Gastroesophageal sphincter (tissue), 4 donors: ENCODE results near the gene CDK14. TPM values are rescaled to one million over a fixed set of nuclear protein-coding genes. Genes with fewer than 3 reads are reported as not detected.
"Not testable (repeated sequence)": the region's sequence is repeated elsewhere in the genome, so short reads cannot be mapped to it uniquely, and the experiment has no call there.

ENCODE experiments used
- ATAC-seq: fragments of 150-250 bp; one replicate; pipeline ENCODE4 v1.9.1; 2016; ENCODE audit warnings: mild to moderate bottlenecking, moderate library complexity
- H3K27ac ChIP-seq, 4 donors: fragments of 200-600 bp; sonication (generic) in 3 of 4; 1 replicate in 3 of 4; 2 replicates in 1 of 4; pipeline ENCODE4 v1.5.1; 2016 to 2019
- H3K27me3 ChIP-seq: fragments of 200-600 bp; sonication (generic); one replicate; pipeline ENCODE4 v1.5.1; 2019
- H3K36me3 ChIP-seq, 2 donors: fragments of 200-600 bp; sonication (generic); one replicate each; pipeline ENCODE4 v1.5.1; 2019; ENCODE audit warnings: control low read depth in 1 of 2
- H3K4me1 ChIP-seq, 3 donors: fragments of 200-600 bp; sonication (generic); 1 replicate in 2 of 3; 2 replicates in 1 of 3; pipeline ENCODE4 v1.5.1; 2016 to 2019; ENCODE audit warnings: control low read depth in 2 of 3
- H3K4me3 ChIP-seq, 2 donors: fragments of 200-600 bp; sonication (generic); one replicate each; pipeline ENCODE4 v1.5.1; 2019; ENCODE audit warnings: mild to moderate bottlenecking in 1 of 2, moderate library complexity in 1 of 2
- H3K9me3 ChIP-seq, 3 donors: fragments of 200-600 bp; sonication (generic); one replicate each; pipeline ENCODE4 v1.5.1; 2017 to 2019; ENCODE audit warnings: control low read depth in 2 of 3
- CTCF ChIP-seq, 4 experiments: fragments of 200-600 bp in 2 of 4; fragments of 450-650 bp in 2 of 4; sonication (generic) in 1 of 4; IDR thresholded peaks; one replicate each; pipeline ENCODE4 v1.5.1; 2017 to 2019; ENCODE audit warnings: antibody characterized with exemption in 4 of 4, mild to moderate bottlenecking in 2 of 4, moderate library complexity in 2 of 4
- EP300 ChIP-seq: sonication (generic); formaldehyde crosslinking; IDR thresholded peaks from one replicate; pipeline ENCODE4 v1.6.1; 2017; ENCODE audit warnings: antibody characterized with exemption, mild to moderate bottlenecking
- POLR2A ChIP-seq, 2 donors: fragments of 450-650 bp; IDR thresholded peaks; one replicate each; pipeline ENCODE4 v1.6.1; 2017; ENCODE audit warnings: antibody characterized with exemption in 2 of 2, mild to moderate bottlenecking in 2 of 2, moderate library complexity in 1 of 2
- POLR2AphosphoS5 ChIP-seq: sonication (generic); formaldehyde crosslinking; IDR thresholded peaks from one replicate; pipeline ENCODE4 v1.6.1; 2017; ENCODE audit warnings: antibody characterized with exemption
- WGBS, 2 donors: methylation state at CpG; one replicate each; pipeline ENCODE4 v1.1.5; 2018; ENCODE audit warnings: low coverage in 1 of 2; 5-methylcytosine and 5-hydroxymethylcytosine counted together
- total RNA-seq, 4 donors: library from RNA; depleted of rRNA; stranded (reverse); fragments of >200 nt; gene quantifications; one replicate each; pipeline ENCODE4 v1.1.0, GENCODE V29; 2016

Gene CDK14
- total RNA-seq, 4 donors from 2014 or later, result 14.8 to 28.7 (median 18.4) TPM

GRCh38 chr7:90755041-90755440, 158.9 kb downstream of the CDK14 start:
- TF ChIP-seq POLR2A (IDR thresholded peaks at IDR 0.05), result no peak
- no peak for TF ChIP-seq POLR2AphosphoS5
- no peak for TF ChIP-seq EP300
- TF ChIP-seq CTCF (IDR thresholded peaks at IDR 0.05), result no peak
- WGBS, 2 donors, result 82 to 96% methylated on average over 3 of the region's 3 CpGs
- H3K27me3 ChIP-seq, result no peaks in the 10 kb centered on the region

GRCh38 chr7:90756366-90756765, 160.2 kb downstream of the CDK14 start:
- Histone ChIP-seq H3K36me3 (no peaks in the 10 kb centered on the region), H3K27me3 (no peaks in the 10 kb centered on the region), H3K27ac (no peak overlapping the region), H3K4me1 (no peaks in the 10 kb centered on the region), H3K9me3 (no peaks in the 10 kb centered on the region), H3K4me3 (no peak overlapping the region)
- TF ChIP-seq EP300 (no peak), POLR2A (IDR thresholded peaks at IDR 0.05) (no peak), POLR2AphosphoS5 (no peak), CTCF (IDR thresholded peaks at IDR 0.05) (no peak)
- ATAC-seq, result no peak
- 90 to 94% methylated on average over 1 of the region's 1 CpG for WGBS, 2 donors

More at GRCh38 chr7:90755041-90755440, 158.9 kb downstream of the CDK14 start:
- H3K27ac ChIP-seq, result no peak overlapping the region
- no peak overlapping the region for H3K4me3 ChIP-seq
- no peaks in the 10 kb centered on the region for H3K4me1 ChIP-seq
- ATAC-seq, result no peak
- no peaks in the 10 kb centered on the region for H3K9me3 ChIP-seq
- no peaks in the 10 kb centered on the region for H3K36me3 ChIP-seq

- not testable (repeated sequence) for H3K4me1 ChIP-seq, H3K27ac ChIP-seq, H3K9me3 ChIP-seq, H3K27me3 ChIP-seq, H3K4me3 ChIP-seq, ATAC-seq, H3K36me3 ChIP-seq
- WGBS, 2 donors, result 92 to 95% methylated on average over 4 to 5 of the region's 9 CpGs
Observed at GRCh38 chr7:90757565-90757950, 161.4 kb downstream of the CDK14 start.

GRCh38 chr7:90758933-90759562, 162.9 kb downstream of the CDK14 start:
- no peaks in the 10 kb centered on the region for H3K36me3 ChIP-seq
- WGBS, 2 donors, result 85 to 100% methylated on average over 1 to 3 of the region's 6 CpGs
- no peaks in the 10 kb centered on the region for H3K9me3 ChIP-seq
- no peak overlapping the region for H3K27ac ChIP-seq
- no peak overlapping the region for H3K4me3 ChIP-seq
- H3K4me1 ChIP-seq, result no peaks in the 10 kb centered on the region
- no peak for TF ChIP-seq POLR2AphosphoS5
- TF ChIP-seq POLR2A (IDR thresholded peaks at IDR 0.05), result no peak
- TF ChIP-seq EP300, result no peak
- TF ChIP-seq CTCF (IDR thresholded peaks at IDR 0.05), result no peak
- no peak for ATAC-seq
- H3K27me3 ChIP-seq, result no peaks in the 10 kb centered on the region

GRCh38 chr7:90759710-90760109, 163.6 kb downstream of the CDK14 start:
- H3K4me1 ChIP-seq, result no peaks in the 10 kb centered on the region
- H3K9me3 ChIP-seq, result no peaks in the 10 kb centered on the region
- no peak overlapping the region for H3K4me3 ChIP-seq
- H3K27ac ChIP-seq, result no peak overlapping the region
- no peaks in the 10 kb centered on the region for H3K36me3 ChIP-seq
- no peak for TF ChIP-seq CTCF (IDR thresholded peaks at IDR 0.05)
- no peak for TF ChIP-seq POLR2AphosphoS5
- no peak for TF ChIP-seq POLR2A (IDR thresholded peaks at IDR 0.05)
- no peaks in the 10 kb centered on the region for H3K27me3 ChIP-seq
- no peak for ATAC-seq
